PFSK-1 (cell line): Measurements from ENCODE around the gene MRPS26.

Source experiments
- FOXP2 ChIP-seq: optimal IDR thresholded peaks from 2 replicates; pipeline ENCODE3; 2011; ENCODE audit warnings: borderline replicate concordance, control low read depth, inconsistent platforms; ENCODE audit not compliant: insufficient read depth; ENCODE audit errors: extremely low read length, extremely low read depth
- POLR2AphosphoS5 ChIP-seq: IDR thresholded peaks from 2 replicates; pipeline ENCODE4 v1.6.1; 2012; ENCODE audit warnings: low read depth, mild to moderate bottlenecking, control low read depth, low read length, moderate library complexity
- REST ChIP-seq, 2 experiments: IDR thresholded peaks; 2 replicates each; pipeline versions ENCODE4 v1.6.1 to v1.8.0; 2011 to 2012; ENCODE audit warnings: low read depth in 2 of 2, low read length in 2 of 2, control low read depth in 1 of 2, inconsistent platforms in 1 of 2, mild to moderate bottlenecking in 1 of 2, moderate library complexity in 1 of 2; ENCODE audit not compliant: insufficient read depth in 1 of 2
- SIN3A ChIP-seq: IDR thresholded peaks from 2 replicates; pipeline ENCODE4 v1.6.1; 2012; ENCODE audit warnings: mild to moderate bottlenecking, low read length, moderate library complexity, borderline replicate concordance; ENCODE audit not compliant: insufficient read depth
- TAF1 ChIP-seq: IDR thresholded peaks from 2 replicates; pipeline ENCODE4 v1.6.1; 2012; ENCODE audit warnings: low read length, control low read depth, borderline replicate concordance; ENCODE audit not compliant: insufficient read depth

MRPS26 gene

GRCh38 chr20:3011752-3012151 is 34.1 kb upstream of the MRPS26 start:
- no peak for TF ChIP-seq REST (IDR thresholded peaks at IDR 0.05; ENCODE audit: insufficient read depth in 1 of 2, low read depth in 2 of 2, low read length in 2 of 2)
- no peak for TF ChIP-seq SIN3A
- no peak for TF ChIP-seq TAF1
- no peak for TF ChIP-seq FOXP2
- TF ChIP-seq POLR2AphosphoS5, result no peak

- TF ChIP-seq TAF1 (no peak), SIN3A (no peak), REST (IDR thresholded peaks at IDR 0.05; ENCODE audit: insufficient read depth in 1 of 2, low read depth in 2 of 2, low read length in 2 of 2) (no peak), POLR2AphosphoS5 (no peak), FOXP2 (no peak)
Observed at GRCh38 chr20:3013771-3014170, 32.1 kb upstream of the MRPS26 start.

- TF ChIP-seq REST (IDR thresholded peaks at IDR 0.05; ENCODE audit: insufficient read depth in 1 of 2, low read depth in 2 of 2, low read length in 2 of 2) (no peak), TAF1 (no peak), POLR2AphosphoS5 (no peak), FOXP2 (no peak), SIN3A (no peak)
Observed at GRCh38 chr20:3014179-3014578, 31.7 kb upstream of the MRPS26 start.

- TF ChIP-seq TAF1 (no peak), REST (IDR thresholded peaks at IDR 0.05; ENCODE audit: insufficient read depth in 1 of 2, low read depth in 2 of 2, low read length in 2 of 2) (no peak), POLR2AphosphoS5 (no peak), FOXP2 (no peak), SIN3A (no peak)
Observed at GRCh38 chr20:3014662-3015061, 31.2 kb upstream of the MRPS26 start.

- TF ChIP-seq FOXP2 (no peak), TAF1 (no peak), REST (IDR thresholded peaks at IDR 0.05; ENCODE audit: insufficient read depth in 1 of 2, low read depth in 2 of 2, low read length in 2 of 2) (no peak), POLR2AphosphoS5 (no peak), SIN3A (no peak)
Observed at GRCh38 chr20:3021327-3021726, 24.5 kb upstream of the MRPS26 start.
